Colonic mucosa (tissue), 4 donors: ENCODE measurements around the gene ABHD2. TPM values are rescaled to one million over a fixed set of nuclear protein-coding genes. Genes with fewer than 3 reads are reported as not detected.
"Not testable (repeated sequence)": the region's sequence is repeated elsewhere in the genome, so short reads cannot be mapped to it uniquely, and the experiment has no call there.

ENCODE experiments used
- DNase-seq: peaks from one replicate; pipeline ENCODE4 v3.0.0-alpha.2; 2020
- H3K27ac ChIP-seq: fragments of 200-600 bp; one replicate; pipeline ENCODE4 v1.8.0; 2021
- H3K27me3 ChIP-seq: fragments of 200-600 bp; one replicate; pipeline ENCODE4 v1.8.0; 2021
- H3K36me3 ChIP-seq: fragments of 200-600 bp; one replicate; pipeline ENCODE4 v1.8.0; 2021
- H3K4me1 ChIP-seq: fragments of 200-600 bp; one replicate; pipeline ENCODE4 v1.8.0; 2021; ENCODE audit warnings: mild to moderate bottlenecking
- H3K4me3 ChIP-seq: fragments of 200-600 bp; one replicate; pipeline ENCODE4 v1.8.0; 2021
- H3K9ac ChIP-seq, 2 donors: one replicate each; pipeline ENCODE4 v1.7.0; 2013; ENCODE audit warnings: control low read depth in 2 of 2, low read depth in 2 of 2, low read length in 2 of 2
- H3K9me3 ChIP-seq: fragments of 200-600 bp; one replicate; pipeline ENCODE4 v1.8.0; 2021
- CTCF ChIP-seq: fragments of 200-600 bp; IDR thresholded peaks from one replicate; pipeline ENCODE4 v1.8.0; 2022; ENCODE audit warnings: antibody characterized with exemption, mild to moderate bottlenecking
- intact Hi-C: fragments of 100-400 bp; cut with DNase I; formaldehyde crosslinking; loops from one replicate; pipeline ENCODE4 v1.14.1; 2022
- total RNA-seq, 2 donors: library from RNA; stranded (reverse); fragmentation: NEBNext Ultra II Directional in 1 of 2; extraction: Animal tissue kit (Norgen Biotek cat#: 25700) in 1 of 2; gene quantifications; one replicate each; pipeline ENCODE4 v1.2.1, GENCODE V29; 2021
- donor health status: healthy.
- donor health status: DM: no; HTN: no; CAD: no.
- donor health status: DM: no; HTN: no; CAD: no.

The ABHD2 gene
- 10 to 100 TPM; 71.5 to 86.7 TPM for total RNA-seq

GRCh38 chr15:89087830-89088604 lies at the start of gene ABHD2:
Gene ABHD2, plus strand, starts transcription at chr15:89088456. Its CDS starts 27,872 bp downstream, at chr15:89116328.
- no peak for TF ChIP-seq CTCF
- intact Hi-C loops = no loop called here
- Histone ChIP-seq H3K27me3 (no peaks in the 10 kb centered on the region), H3K9ac (peak within 1 kb of the TSS; percentile 92 to 99), H3K4me1 (peaks cover 14% of the 10 kb centered on the region), H3K36me3 (no peaks in the 10 kb centered on the region), H3K9me3 (no peaks in the 10 kb centered on the region), H3K27ac (peak within 1 kb of the TSS; percentile 48), H3K4me3 (peak within 1 kb of the TSS; percentile 71)
- peak; percentile 100 for DNase-seq

- Histone ChIP-seq H3K4me3 (no peak overlapping the region), H3K27me3 (no peaks in the 10 kb centered on the region), H3K9ac (no peak overlapping the region), H3K36me3 (no peaks in the 10 kb centered on the region), H3K9me3 (no peaks in the 10 kb centered on the region), H3K4me1 (no peaks in the 10 kb centered on the region), H3K27ac (no peak overlapping the region)
- intact Hi-C loops = no loop called here
- no peak for TF ChIP-seq CTCF
- DNase-seq = no peak
Observed at GRCh38 chr15:89039142-89039541, 49.1 kb upstream of the ABHD2 start.

GRCh38 chr15:89041507-89041906 lies 46.7 kb upstream of the ABHD2 start:
- Histone ChIP-seq H3K27me3 (no peaks in the 10 kb centered on the region), H3K36me3 (no peaks in the 10 kb centered on the region), H3K27ac (no peak overlapping the region), H3K9me3 (no peaks in the 10 kb centered on the region), H3K4me1 (no peaks in the 10 kb centered on the region), H3K4me3 (no peak overlapping the region), H3K9ac (no peak overlapping the region)
- intact Hi-C loops = no loop called here
- no peak for TF ChIP-seq CTCF
- DNase-seq = no peak

GRCh38 chr15:89042387-89042786 lies 45.9 kb upstream of the ABHD2 start:
- no peak for DNase-seq
- Histone ChIP-seq H3K9ac (no peak overlapping the region), H3K36me3 (no peaks in the 10 kb centered on the region), H3K27ac (no peak overlapping the region), H3K4me3 (no peak overlapping the region), H3K4me1 (no peaks in the 10 kb centered on the region), H3K9me3 (no peaks in the 10 kb centered on the region), H3K27me3 (no peaks in the 10 kb centered on the region)
- intact Hi-C loops = no loop called here
- no peak for TF ChIP-seq CTCF

- no peak overlapping the region for H3K9ac ChIP-seq
- H3K4me1 ChIP-seq = no peaks in the 10 kb centered on the region
- H3K4me3 ChIP-seq = no peak overlapping the region
- no peaks in the 10 kb centered on the region for H3K27me3 ChIP-seq
- intact Hi-C loops = no loop called here
- no peaks in the 10 kb centered on the region for H3K9me3 ChIP-seq
- TF ChIP-seq CTCF = no peak
- H3K27ac ChIP-seq = no peak overlapping the region
- no peak for DNase-seq
- H3K36me3 ChIP-seq = no peaks in the 10 kb centered on the region
Observed at GRCh38 chr15:89043031-89044002, 44.9 kb upstream of the ABHD2 start.

GRCh38 chr15:89049016-89049666 lies 39.1 kb upstream of the ABHD2 start:
- H3K36me3 ChIP-seq, intact Hi-C loops, H3K27me3 ChIP-seq, DNase-seq, H3K4me3 ChIP-seq, H3K9me3 ChIP-seq, H3K27ac ChIP-seq, H3K4me1 ChIP-seq, H3K9ac ChIP-seq: not testable (repeated sequence)
